K562 (cell line): ENCODE measurements around the gene SUMF2. TPM values are rescaled to one million over a fixed set of nuclear protein-coding genes. Genes with fewer than 3 reads are reported as not detected.
A peak's percentile ranks its signal among the peaks of the same experiment; 100 is the strongest.

Source experiments
- ATAC-seq: fragments of 200-7000 bp; cut with Tn5 transposase; 3 replicates; pipeline ENCODE4 v1.9.1; 2020; ENCODE audit warnings: moderate library complexity
- BruUV-seq: library from RNA; stranded (reverse); fragments of 400-500 nt; replicated peaks from 2 replicates; lab custom pipeline; 2021; lab: Mats Ljungman, UMichigan
- CTCF ChIA-PET: fragments of 300-600 bp; formaldehyde crosslinking; extraction: SDS; loops from one replicate; lab custom pipeline; 2021; ENCODE audit warnings: low intra/inter-chr PET ratio; lab: Yijun Ruan, JAX
- POLR2A ChIA-PET: fragments of 300-600, 350-650 bp; sonication (Branson Sonifier 250); formaldehyde crosslinking; extraction: SDS; loops from one replicate; lab custom pipeline; 2021; ENCODE audit warnings: antibody characterized with exemption, inconsistent platforms; lab: Yijun Ruan, JAX
- DNase-seq, 4 experiments: peaks; one replicate each; pipeline versions ENCODE4 v3.0.0 to v3.0.0-alpha.2; 2011 to 2018; ENCODE audit warnings: low spot score in 3 of 4, mixed read lengths in 3 of 4; ENCODE audit errors: extremely low read depth in 1 of 4
- FAIRE-seq: peaks from 2 replicates; lab custom pipeline; 2011; peaks lifted over from hg19 to GRCh38; lab: Jason Lieb, UNC
- H2AFZ ChIP-seq: 2 replicates; pipeline ENCODE4 v1.6.0; 2011; ENCODE audit warnings: low read depth, low read length, control low read depth, inconsistent platforms
- H3K27ac ChIP-seq: fragments of 200-600 bp; 3 replicates; pipeline ENCODE4 v1.8.0; 2011; ENCODE audit warnings: low read depth, mild to moderate bottlenecking, control low read depth, inconsistent platforms, low read length, moderate library complexity, mixed read lengths; ENCODE audit errors: extremely low read depth
- H3K27me3 ChIP-seq, 2 experiments: fragments of 300-600 bp in 1 of 2; 2 replicates in 1 of 2; 3 replicates in 1 of 2; pipeline versions ENCODE4 v1.6.0 to v1.8.0; 2011; ENCODE audit warnings: inconsistent platforms in 2 of 2, low read length in 2 of 2, mild to moderate bottlenecking in 1 of 2, mixed read lengths in 1 of 2, moderate library complexity in 1 of 2; ENCODE audit not compliant: control insufficient read depth in 2 of 2, insufficient read depth in 2 of 2
- H3K36me3 ChIP-seq: fragments of 300-600 bp; 3 replicates; pipeline ENCODE4 v1.8.0; 2011; ENCODE audit warnings: mild to moderate bottlenecking, low read length, inconsistent platforms; ENCODE audit not compliant: control insufficient read depth, insufficient read depth
- H3K4me1 ChIP-seq, 2 experiments: fragments of 200-600 bp in 1 of 2; replicated peaks in 1 of 2; 2 replicates in 1 of 2; 3 replicates in 1 of 2; pipeline versions ENCODE4 v1.5.1 to v1.8.0; 2011; ENCODE audit warnings: inconsistent platforms in 2 of 2, low read length in 2 of 2, mild to moderate bottlenecking in 1 of 2, mixed read lengths in 1 of 2, moderate library complexity in 1 of 2; ENCODE audit not compliant: control insufficient read depth in 2 of 2, insufficient read depth in 2 of 2
- H3K4me2 ChIP-seq: 2 replicates; pipeline ENCODE4 v1.6.1; 2011; ENCODE audit warnings: low read length, control low read depth, inconsistent platforms, mixed read lengths; ENCODE audit not compliant: insufficient read depth
- H3K4me3 ChIP-seq: fragments of 200-600 bp; sonication (generic), shearing (Covaris generic); 2 replicates; pipeline ENCODE4 v1.5.1; 2016; ENCODE audit warnings: control low read depth, inconsistent platforms
- H3K79me2 ChIP-seq: fragments of 200-600 bp; 3 replicates; pipeline ENCODE4 v1.8.0; 2011; ENCODE audit warnings: low read length, inconsistent platforms; ENCODE audit not compliant: control insufficient read depth, insufficient read depth
- H3K9ac ChIP-seq, 2 experiments: 2 replicates each; pipeline versions ENCODE4 v1.6.0 to v1.6.1; 2011; ENCODE audit warnings: low read depth in 2 of 2, low read length in 2 of 2, control low read depth in 1 of 2, inconsistent platforms in 1 of 2, mild to moderate bottlenecking in 1 of 2, mixed read lengths in 1 of 2; ENCODE audit not compliant: insufficient read depth in 1 of 2
- H3K9me1 ChIP-seq: one replicate; pipeline ENCODE4 v1.6.0; 2011; ENCODE audit warnings: inconsistent platforms, mild to moderate bottlenecking, low read length, moderate library complexity; ENCODE audit not compliant: control insufficient read depth, insufficient read depth
- H3K9me3 ChIP-seq: replicated peaks from 2 replicates; pipeline ENCODE4 v1.5.1; 2011; ENCODE audit warnings: low read depth, low read length, inconsistent platforms; ENCODE audit not compliant: control insufficient read depth, insufficient read depth
- H4K20me1 ChIP-seq: replicated peaks from 2 replicates; pipeline ENCODE4 v1.6.1; 2011; ENCODE audit warnings: low read length, inconsistent platforms, mixed read lengths; ENCODE audit not compliant: control insufficient read depth, insufficient read depth
- NFIC ChIP-seq: fragments of 450-650 bp; IDR thresholded peaks from 2 replicates; pipeline ENCODE4 v1.6.1; 2017; ENCODE audit warnings: mild to moderate bottlenecking, inconsistent platforms
- WGBS: fragments of 100-300 bp; shearing (Covaris generic); methylation state at CpG from one replicate; pipeline ENCODE4 v1.1.6; 2016; ENCODE audit warnings: low coverage, mixed read lengths; ENCODE audit not compliant: insufficient coverage; ENCODE audit errors: missing lambda C conversion rate; 5-methylcytosine and 5-hydroxymethylcytosine counted together
- in situ Hi-C: fragments of 300-500 bp; cut with MboI; formaldehyde crosslinking; loops from 4 replicates; pipeline ENCODE4 v1.15.0; 2018; ENCODE audit warnings: inconsistent platforms, mixed read lengths
- intact Hi-C: fragments of 100-400 bp; cut with micrococcal nuclease; formaldehyde crosslinking; loops from 2 replicates; pipeline ENCODE4 v1.14.2; 2022
- polyA plus RNA-seq, 8 experiments: library from polyadenylated mRNA; depleted of rRNA in 4 of 8; stranded (reverse) in 5 of 8; unstranded in 3 of 8; fragments of >200 nt; fragmentation: Nextera tagmentation in 2 of 8; fragmentation: Illumina TruSeq in 1 of 8; extraction: Ambion mirVana in 2 of 8; extraction: Trizol in 1 of 8; gene quantifications; 2 replicates each; pipeline versions ENCODE4 v1.2.1 to v1.2.3, GENCODE V29; 2011 to 2014; ENCODE audit warnings: inconsistent platforms in 1 of 8, missing spikeins in 1 of 8
- total RNA-seq, 7 experiments: library from RNA; depleted of rRNA in 6 of 7; stranded (reverse); fragments of >200 nt in 6 of 7; fragmentation: Illumina TruSeq in 2 of 7; extraction: Trizol in 2 of 7; gene quantifications; 2 replicates each; pipeline versions ENCODE4 v1.2.1 to v1.2.3, GENCODE V29; 2011 to 2021; ENCODE audit warnings: low replicate concordance in 1 of 7
- TF ChIP-seq, protein P1 (sequence below), 3 experiments: fragments of 200-800 bp in 1 of 3; sonication (Bioruptor generic) in 1 of 3; sonication (generic) in 1 of 3; formaldehyde crosslinking in 1 of 3; IDR thresholded peaks; 2 replicates each; pipeline versions ENCODE4 v1.6.1 to v1.8.0; 2016 to 2022; ENCODE audit warnings: mild to moderate bottlenecking in 2 of 3, missing compliant biosample characterization in 2 of 3, missing genetic modification characterization in 2 of 3, missing genetic modification reagents in 1 of 3
- TF ChIP-seq, protein P2 (sequence below): fragments of 250-450 bp; sonication (Bioruptor Pico); IDR thresholded peaks from 2 replicates; pipeline ENCODE4 v1.8.0; 2021; ENCODE audit warnings: mild to moderate bottlenecking, moderate library complexity

Gene SUMF2
- total and polyA plus RNA-seq, 9 of the 15 experiments (the other 6 are each of a cell fraction or from before 2014, with no cell fraction given), result 39.0 to 113 (median 67.7) TPM

DNA sequence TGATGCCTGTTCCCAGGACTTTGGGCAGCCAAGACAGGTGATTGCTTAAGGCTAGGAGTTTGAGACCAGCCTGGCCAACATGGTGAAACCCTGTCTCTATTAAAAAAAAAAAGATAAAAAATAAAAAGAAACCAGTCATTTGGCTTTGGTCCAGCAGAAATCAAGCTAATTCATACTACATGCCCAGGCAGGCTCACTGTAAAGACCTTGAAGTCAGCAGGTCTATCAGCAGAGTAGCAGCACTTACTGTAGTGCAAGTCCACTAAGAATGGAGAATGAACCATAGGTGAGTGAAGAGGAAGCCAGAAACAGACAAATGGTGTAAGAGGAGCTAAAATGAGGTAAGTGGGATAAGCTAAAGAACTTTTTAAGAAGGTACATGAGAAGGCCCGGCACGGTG lies 37.5 kb upstream of the SUMF2 start:
- Histone ChIP-seq H3K9ac (no peak overlapping the region), H3K27me3 (no peaks in the 10 kb centered on the region), H3K36me3 (peaks cover 15% of the 10 kb centered on the region; the same call in 1 of the 3 replicates), H4K20me1 (no peaks in the 10 kb centered on the region), H3K4me2 (no peak overlapping the region), H3K9me1 (no peaks in the 10 kb centered on the region), H3K4me3 (no peak overlapping the region), H3K4me1 (no peaks in the 10 kb centered on the region), H3K9me3 (no peaks in the 10 kb centered on the region), H3K79me2 (no peaks in the 10 kb centered on the region), H3K27ac (no peak overlapping the region), H2AFZ (no peak overlapping the region)
- BruUV-seq, result no TSS peak
- no peak for FAIRE-seq
- TF ChIP-seq, protein P1, sequence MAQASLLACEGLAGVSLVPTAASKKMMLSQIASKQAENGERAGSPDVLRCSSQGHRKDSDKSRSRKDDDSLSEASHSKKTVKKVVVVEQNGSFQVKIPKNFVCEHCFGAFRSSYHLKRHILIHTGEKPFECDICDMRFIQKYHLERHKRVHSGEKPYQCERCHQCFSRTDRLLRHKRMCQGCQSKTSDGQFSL (CRISPR knock-in tag; IDR thresholded peaks at IDR 0.05), result no peak
- TF ChIP-seq, protein P1 (tag; IDR thresholded peaks at IDR 0.05), result no peak
- 0 out of 2 replicates have a peak, but pooled peaks have one; percentile 13 for TF ChIP-seq NFIC
- TF ChIP-seq, protein P2, sequence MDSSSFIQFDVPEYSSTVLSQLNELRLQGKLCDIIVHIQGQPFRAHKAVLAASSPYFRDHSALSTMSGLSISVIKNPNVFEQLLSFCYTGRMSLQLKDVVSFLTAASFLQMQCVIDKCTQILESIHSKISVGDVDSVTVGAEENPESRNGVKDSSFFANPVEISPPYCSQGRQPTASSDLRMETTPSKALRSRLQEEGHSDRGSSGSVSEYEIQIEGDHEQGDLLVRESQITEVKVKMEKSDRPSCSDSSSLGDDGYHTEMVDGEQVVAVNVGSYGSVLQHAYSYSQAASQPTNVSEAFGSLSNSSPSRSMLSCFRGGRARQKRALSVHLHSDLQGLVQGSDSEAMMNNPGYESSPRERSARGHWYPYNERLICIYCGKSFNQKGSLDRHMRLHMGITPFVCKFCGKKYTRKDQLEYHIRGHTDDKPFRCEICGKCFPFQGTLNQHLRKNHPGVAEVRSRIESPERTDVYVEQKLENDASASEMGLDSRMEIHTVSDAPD (CRISPR knock-in tag), result no peak
- WGBS, result 90% methylated on average over 2 of the region's 2 CpGs
- ATAC-seq, result no peak
- ChIA-PET CTCF (no interaction called here), POLR2A (no interaction called here)
- intact Hi-C loops, result no loop called here
- no peak for DNase-seq
- in situ Hi-C loops, result no loop called here
